Right lobe of liver (tissue), 6 donors: Measurements from ENCODE around the gene NRN1. TPM values are rescaled to one million over a fixed set of nuclear protein-coding genes. Genes with fewer than 3 reads are reported as not detected.
"Not testable (repeated sequence)": the region's sequence is repeated elsewhere in the genome, so short reads cannot be mapped to it uniquely, and the experiment has no call there.

Experiments
- ATAC-seq, 4 donors: fragments of 200-7000 bp; cut with Tn5 transposase; one replicate each; pipeline ENCODE4 v1.9.1; 2020; ENCODE audit warnings: mild to moderate bottlenecking in 4 of 4, moderate library complexity in 4 of 4
- DNase-seq, 3 donors: peaks; one replicate each; pipeline ENCODE4 v3.0.0-alpha.2; 2020
- H3K27ac ChIP-seq, 3 donors: fragments of 200-600 bp; one replicate each; pipeline ENCODE4 v1.8.0; 2022
- H3K27me3 ChIP-seq, 2 donors: fragments of 200-600 bp; one replicate each; pipeline ENCODE4 v1.8.0; 2022
- H3K36me3 ChIP-seq, 4 donors: fragments of 200-600 bp; sonication (generic) in 1 of 4; one replicate each; pipeline versions ENCODE4 v1.5.1 to v1.8.0; 2017 to 2022; ENCODE audit warnings: control low read depth in 1 of 4
- H3K4me1 ChIP-seq, 4 donors: fragments of 200-600 bp; sonication (generic) in 1 of 4; one replicate each; pipeline versions ENCODE4 v1.5.1 to v1.8.0; 2017 to 2022; ENCODE audit warnings: control low read depth in 1 of 4
- H3K4me3 ChIP-seq, 3 donors: fragments of 200-600 bp; one replicate each; pipeline ENCODE4 v1.8.0; 2022
- H3K9me3 ChIP-seq, 4 donors: fragments of 200-600 bp; sonication (generic) in 1 of 4; one replicate each; pipeline versions ENCODE4 v1.5.1 to v1.8.0; 2017 to 2022; ENCODE audit warnings: control low read depth in 1 of 4
- CTCF ChIP-seq, 4 donors: fragments of 200-600 bp in 3 of 4; fragments of 450-650 bp in 1 of 4; IDR thresholded peaks; one replicate each; pipeline versions ENCODE4 v1.5.1 to v1.8.0; 2016 to 2022; ENCODE audit warnings: antibody characterized with exemption in 4 of 4, mild to moderate bottlenecking in 2 of 4
- POLR2A ChIP-seq: fragments of 450-650 bp; IDR thresholded peaks from one replicate; pipeline ENCODE4 v1.6.1; 2017; ENCODE audit warnings: antibody characterized with exemption, mild to moderate bottlenecking
- WGBS: methylation state at CpG from one replicate; pipeline ENCODE4 v1.1.6; 2018; ENCODE audit warnings: low coverage, low lambda C conversion rate; ENCODE audit not compliant: insufficient coverage; ENCODE audit errors: missing lambda C conversion rate; 5-methylcytosine and 5-hydroxymethylcytosine counted together
- intact Hi-C, 2 donors: fragments of 100-400 bp; cut with DNase I; formaldehyde crosslinking; loops; one replicate each; pipeline versions ENCODE4 v1.11.2 to v1.14.1; 2022
- total RNA-seq, 6 experiments: library from RNA; depleted of rRNA in 2 of 6; stranded (reverse); fragments of >200 nt in 2 of 6; fragmentation: NEBNext Ultra II Directional in 3 of 6; extraction: Animal tissue kit (Norgen Biotek cat#: 25700) in 3 of 6; gene quantifications; one replicate each; pipeline versions ENCODE4 v1.1.0 to v1.2.4, GENCODE V29; 2016 to 2023
- donor health status: DM: no; HTN: yes; CAD: no.
- donor health status: DM: no; HTN: no; CAD: no.
- donor health status: DM: no; HTN: no; CAD: no.
- donor health status: DM: no; HTN: yes; CAD: no.
- donor health status: DM: no; HTN: yes; CAD: no.

The NRN1 gene
- total RNA-seq, 6 experiments from 2014 or later: 0.86 to 3.4 (median 2.4) TPM

- H3K4me1 ChIP-seq: no peaks in the 10 kb centered on the region
- 57% methylated on average over 3 of the region's 4 CpGs for WGBS
- no peaks in the 10 kb centered on the region for H3K36me3 ChIP-seq
- no peaks in the 10 kb centered on the region for H3K9me3 ChIP-seq
- intact Hi-C loops: no loop called here
- no peak overlapping the region for H3K27ac ChIP-seq
- TF ChIP-seq CTCF (IDR thresholded peaks at IDR 0.05) (no peak), POLR2A (no peak)
- ATAC-seq: no peak
- no peak overlapping the region for H3K4me3 ChIP-seq
- no peaks in the 10 kb centered on the region for H3K27me3 ChIP-seq
- DNase-seq: no peak
These were observed 30.5 kb upstream of the NRN1 start for GRCh38 chr6:6037179-6037578.

- intact Hi-C loops: no loop called here
- Histone ChIP-seq H3K4me1 (no peaks in the 10 kb centered on the region), H3K36me3 (no peaks in the 10 kb centered on the region), H3K27ac (no peak overlapping the region), H3K9me3 (no peaks in the 10 kb centered on the region), H3K27me3 (no peaks in the 10 kb centered on the region), H3K4me3 (no peak overlapping the region)
- TF ChIP-seq POLR2A: no peak
- no peak for TF ChIP-seq CTCF (IDR thresholded peaks at IDR 0.05)
- DNase-seq (no peak), ATAC-seq (no peak)
- WGBS: 41% methylated on average over 4 of the region's 4 CpGs
These were observed 27.1 kb upstream of the NRN1 start for GRCh38 chr6:6033858-6034257.

GRCh38 chr6:6026513-6027205 lies 19.9 kb upstream of the NRN1 start:
- H3K27ac ChIP-seq: peak overlapping the region in 1 of 3 donors; percentile 36
- no peaks in the 10 kb centered on the region for H3K36me3 ChIP-seq
- no peak for DNase-seq
- no peaks in the 10 kb centered on the region for H3K4me1 ChIP-seq
- intact Hi-C loops: no loop called here
- WGBS: 40% methylated on average over 2 of the region's 2 CpGs
- no peaks in the 10 kb centered on the region for H3K9me3 ChIP-seq
- H3K4me3 ChIP-seq: no peak overlapping the region
- no peaks in the 10 kb centered on the region for H3K27me3 ChIP-seq
- peak in 1 of 4 donors; percentile 45 for ATAC-seq
- TF ChIP-seq CTCF (IDR thresholded peaks at IDR 0.05): no peak
- TF ChIP-seq POLR2A: no peak

- no peaks in the 10 kb centered on the region for H3K36me3 ChIP-seq
- intact Hi-C loops: no loop called here
- no peaks in the 10 kb centered on the region for H3K9me3 ChIP-seq
- no peaks in the 10 kb centered on the region for H3K27me3 ChIP-seq
- H3K27ac ChIP-seq: no peak overlapping the region
- 31% methylated on average over 5 of the region's 5 CpGs for WGBS
- no peaks in the 10 kb centered on the region for H3K4me1 ChIP-seq
- no peak for TF ChIP-seq POLR2A
- no peak for ATAC-seq
- DNase-seq: no peak
- no peak overlapping the region for H3K4me3 ChIP-seq
These were observed 19.0 kb upstream of the NRN1 start for GRCh38 chr6:6025736-6026135.

- DNase-seq (no peak), ATAC-seq (no peak)
- no peak for TF ChIP-seq POLR2A
- TF ChIP-seq CTCF (IDR thresholded peaks at IDR 0.05): no peak
- H3K4me3 ChIP-seq: no peak overlapping the region
- 52% methylated on average over 5 of the region's 5 CpGs for WGBS
- H3K27ac ChIP-seq: no peak overlapping the region
- no peaks in the 10 kb centered on the region for H3K36me3 ChIP-seq
- intact Hi-C loops: no loop called here
- no peaks in the 10 kb centered on the region for H3K27me3 ChIP-seq
- H3K4me1 ChIP-seq: no peaks in the 10 kb centered on the region
- H3K9me3 ChIP-seq: no peaks in the 10 kb centered on the region
These were observed 17.5 kb upstream of the NRN1 start for GRCh38 chr6:6024220-6024619.

GRCh38 chr6:6022841-6023240 lies 16.1 kb upstream of the NRN1 start:
- WGBS: 57% methylated on average over 2 of the region's 2 CpGs
- H3K4me1 ChIP-seq, H3K36me3 ChIP-seq, ATAC-seq, DNase-seq, H3K27me3 ChIP-seq, intact Hi-C loops, H3K9me3 ChIP-seq, H3K27ac ChIP-seq, H3K4me3 ChIP-seq: not testable (repeated sequence)
